Caco-2 (cell line): ENCODE results near the gene ASTN1. TPM values are rescaled to one million over a fixed set of nuclear protein-coding genes. Genes with fewer than 3 reads are reported as not detected.

Experiments used
- BruUV-seq: library from RNA; stranded (reverse); fragments of 400-500 nt; replicated peaks from 2 replicates; lab custom pipeline; 2021; lab: Mats Ljungman, UMichigan
- CTCF ChIA-PET: fragments of 300-600 bp; sonication (Branson Sonifier 250); formaldehyde crosslinking; loops from one replicate; lab custom pipeline; 2022; ENCODE audit warnings: antibody characterized with exemption; lab: Charles Lee
- POLR2A ChIA-PET: fragments of 300-600 bp; sonication (Branson Sonifier 250); formaldehyde crosslinking; loops from one replicate; lab custom pipeline; 2022; ENCODE audit warnings: antibody characterized with exemption; lab: Charles Lee
- DNase-seq, 2 experiments: peaks; one replicate each; pipeline versions ENCODE4 v3.0.0 to v3.0.0-alpha.2; 2020 to 2022
- H3K27me3 ChIP-seq: replicated peaks from 2 replicates; pipeline ENCODE4 v1.6.0; 2011; ENCODE audit warnings: low read length; ENCODE audit not compliant: control insufficient read depth, insufficient read depth
- H3K36me3 ChIP-seq: 2 replicates; pipeline ENCODE4 v1.5.1; 2011; ENCODE audit warnings: low read length; ENCODE audit not compliant: control insufficient read depth, insufficient read depth
- H3K4me1 ChIP-seq: fragments of 250-450 bp; sonication (Bioruptor Pico); 2 replicates; pipeline ENCODE4 v1.5.1; 2020; ENCODE audit warnings: mild to moderate bottlenecking
- H3K4me3 ChIP-seq: 2 replicates; pipeline ENCODE4 v1.5.1; 2011; ENCODE audit warnings: low read depth, mild to moderate bottlenecking, control low read depth, low read length
- H3K9me3 ChIP-seq: fragments of 250-450 bp; sonication (Bioruptor Pico); 2 replicates; pipeline ENCODE4 v1.5.1; 2020; ENCODE audit warnings: mild to moderate bottlenecking, moderate library complexity
- H3K27ac Mint-ChIP-seq: one replicate; pipeline ENCODE4 v1.8.0; 2022; ENCODE audit warnings: mixed read lengths; ENCODE audit not compliant: unreplicated experiment
- H3K27me3 Mint-ChIP-seq: one replicate; pipeline ENCODE4 v1.8.0; 2022; ENCODE audit warnings: mixed read lengths; ENCODE audit not compliant: insufficient read depth, unreplicated experiment
- H3K36me3 Mint-ChIP-seq: one replicate; pipeline ENCODE4 v1.8.0; 2022; ENCODE audit warnings: mild to moderate bottlenecking, mixed read lengths; ENCODE audit not compliant: insufficient read depth, unreplicated experiment
- H3K4me1 Mint-ChIP-seq: one replicate; pipeline ENCODE4 v1.8.0; 2022; ENCODE audit warnings: low read depth, mixed read lengths; ENCODE audit not compliant: unreplicated experiment
- H3K4me3 Mint-ChIP-seq: one replicate; pipeline ENCODE4 v1.8.0; 2022; ENCODE audit warnings: mild to moderate bottlenecking, moderate library complexity, mixed read lengths; ENCODE audit not compliant: unreplicated experiment
- H3K9me3 Mint-ChIP-seq: one replicate; pipeline ENCODE4 v1.8.0; 2022; ENCODE audit warnings: mixed read lengths; ENCODE audit not compliant: unreplicated experiment
- intact Hi-C: fragments of 100-400 bp; cut with micrococcal nuclease; formaldehyde crosslinking; loops from one replicate; pipeline ENCODE4 v1.10.0; 2022; ENCODE audit not compliant: unreplicated experiment
- total RNA-seq: library from RNA; stranded (reverse); gene quantifications from 2 replicates; pipeline ENCODE4 v1.2.3, GENCODE V29; 2022
- TF ChIP-seq, protein P1 (sequence below), 2 experiments: fragments of 200-600 bp in 1 of 2; IDR thresholded peaks; 1 replicate in 1 of 2; 2 replicates in 1 of 2; pipeline versions ENCODE4 v1.5.1 to v1.8.0; 2011 to 2022; ENCODE audit warnings: antibody characterized with exemption in 1 of 2, control low read depth in 1 of 2, inconsistent platforms in 1 of 2, low read depth in 1 of 2, low read length in 1 of 2, mild to moderate bottlenecking in 1 of 2, moderate library complexity in 1 of 2; ENCODE audit not compliant: insufficient read depth in 1 of 2, severe bottlenecking in 1 of 2, unreplicated experiment in 1 of 2

Gene ASTN1
- total RNA-seq, 1 experiment from 2014 or later: not detected

- H3K9me3 Mint-ChIP-seq: no peaks in the 10 kb centered on the region
- TF ChIP-seq, protein P1, sequence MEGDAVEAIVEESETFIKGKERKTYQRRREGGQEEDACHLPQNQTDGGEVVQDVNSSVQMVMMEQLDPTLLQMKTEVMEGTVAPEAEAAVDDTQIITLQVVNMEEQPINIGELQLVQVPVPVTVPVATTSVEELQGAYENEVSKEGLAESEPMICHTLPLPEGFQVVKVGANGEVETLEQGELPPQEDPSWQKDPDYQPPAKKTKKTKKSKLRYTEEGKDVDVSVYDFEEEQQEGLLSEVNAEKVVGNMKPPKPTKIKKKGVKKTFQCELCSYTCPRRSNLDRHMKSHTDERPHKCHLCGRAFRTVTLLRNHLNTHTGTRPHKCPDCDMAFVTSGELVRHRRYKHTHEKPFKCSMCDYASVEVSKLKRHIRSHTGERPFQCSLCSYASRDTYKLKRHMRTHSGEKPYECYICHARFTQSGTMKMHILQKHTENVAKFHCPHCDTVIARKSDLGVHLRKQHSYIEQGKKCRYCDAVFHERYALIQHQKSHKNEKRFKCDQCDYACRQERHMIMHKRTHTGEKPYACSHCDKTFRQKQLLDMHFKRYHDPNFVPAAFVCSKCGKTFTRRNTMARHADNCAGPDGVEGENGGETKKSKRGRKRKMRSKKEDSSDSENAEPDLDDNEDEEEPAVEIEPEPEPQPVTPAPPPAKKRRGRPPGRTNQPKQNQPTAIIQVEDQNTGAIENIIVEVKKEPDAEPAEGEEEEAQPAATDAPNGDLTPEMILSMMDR (IDR thresholded peaks at IDR 0.05; ENCODE audit: insufficient read depth in 1 of 2, low read depth in 1 of 2, low read length in 1 of 2, severe bottlenecking in 1 of 2, unreplicated experiment in 1 of 2): no peak
- no peaks in the 10 kb centered on the region for H3K27me3 ChIP-seq
- no peaks in the 10 kb centered on the region for H3K4me1 Mint-ChIP-seq
- BruUV-seq: no TSS peak
- CTCF ChIA-PET: no interaction called here
- POLR2A ChIA-PET: no interaction called here
- no peak overlapping the region for H3K4me3 ChIP-seq
- no peaks in the 10 kb centered on the region for H3K36me3 Mint-ChIP-seq
- H3K4me3 Mint-ChIP-seq: no peak overlapping the region
- no peaks in the 10 kb centered on the region for H3K4me1 ChIP-seq
- no peak overlapping the region for H3K27ac Mint-ChIP-seq
- no peaks in the 10 kb centered on the region for H3K36me3 ChIP-seq
- H3K27me3 Mint-ChIP-seq: peaks cover 12% of the 10 kb centered on the region
- no peak for DNase-seq
- H3K9me3 ChIP-seq: no peaks in the 10 kb centered on the region
- intact Hi-C loops: no loop called here
Measured at GRCh38 chr1:177069490-177069889, 95.0 kb downstream of the ASTN1 start.

- no peaks in the 10 kb centered on the region for H3K36me3 ChIP-seq
- H3K4me1 ChIP-seq: no peaks in the 10 kb centered on the region
- Mint-ChIP-seq H3K4me1 (no peaks in the 10 kb centered on the region), H3K36me3 (no peaks in the 10 kb centered on the region), H3K27me3 (peaks cover 17% of the 10 kb centered on the region), H3K27ac (no peak overlapping the region), H3K9me3 (no peaks in the 10 kb centered on the region), H3K4me3 (no peak overlapping the region)
- CTCF ChIA-PET: no interaction called here
- H3K27me3 ChIP-seq: no peaks in the 10 kb centered on the region
- BruUV-seq: no TSS peak
- TF ChIP-seq, protein P1 (IDR thresholded peaks at IDR 0.05; ENCODE audit: insufficient read depth in 1 of 2, low read depth in 1 of 2, low read length in 1 of 2, severe bottlenecking in 1 of 2, unreplicated experiment in 1 of 2): no peak
- POLR2A ChIA-PET: no interaction called here
- H3K9me3 ChIP-seq: no peaks in the 10 kb centered on the region
- no peak overlapping the region for H3K4me3 ChIP-seq
- no peak for DNase-seq
- intact Hi-C loops: no loop called here
Measured at GRCh38 chr1:177067752-177068410, 96.6 kb downstream of the ASTN1 start.

DNA sequence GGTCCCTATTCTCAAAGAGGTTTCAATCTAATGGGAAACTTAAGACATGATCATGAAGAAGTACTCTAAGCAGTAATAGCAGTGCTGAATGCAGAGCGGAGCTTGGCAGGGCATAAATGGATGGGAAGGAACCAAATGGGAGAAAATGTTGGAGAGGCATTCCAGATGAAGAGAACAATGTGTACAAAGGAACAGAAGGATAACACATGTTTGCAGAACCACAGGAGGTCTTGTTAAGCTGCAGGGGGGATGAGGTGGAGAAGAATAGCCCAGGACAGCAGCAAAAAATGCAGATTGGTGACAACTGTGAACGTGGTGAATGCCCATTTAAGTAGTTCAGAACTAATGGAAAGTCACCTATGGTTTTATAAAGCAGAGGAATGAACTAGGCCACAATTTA, 99.1 kb downstream of the ASTN1 start:
- TF ChIP-seq, protein P1 (IDR thresholded peaks at IDR 0.05; ENCODE audit: insufficient read depth in 1 of 2, low read depth in 1 of 2, low read length in 1 of 2, severe bottlenecking in 1 of 2, unreplicated experiment in 1 of 2): no peak
- Mint-ChIP-seq H3K27ac (no peak overlapping the region), H3K9me3 (no peaks in the 10 kb centered on the region), H3K4me1 (no peaks in the 10 kb centered on the region), H3K27me3 (peaks cover 17% of the 10 kb centered on the region), H3K36me3 (no peaks in the 10 kb centered on the region), H3K4me3 (no peak overlapping the region)
- POLR2A ChIA-PET: no interaction called here
- Histone ChIP-seq H3K9me3 (no peaks in the 10 kb centered on the region), H3K27me3 (no peaks in the 10 kb centered on the region), H3K4me3 (no peak overlapping the region), H3K4me1 (no peaks in the 10 kb centered on the region), H3K36me3 (no peaks in the 10 kb centered on the region)
- intact Hi-C loops: no loop called here
- DNase-seq: no peak
- CTCF ChIA-PET: no interaction called here
- BruUV-seq: no TSS peak
